Hepatocyte (in vitro differentiated cells): Measurements from ENCODE around the gene OLFM3.

Source experiments
- CTCF ChIP-seq: fragments of 200-600 bp; sonication (generic); IDR thresholded peaks from 2 replicates; pipeline ENCODE4 v1.5.1; 2016; ENCODE audit warnings: antibody characterized with exemption, mild to moderate bottlenecking; ENCODE audit not compliant: poor library complexity
- EZH2 ChIP-seq: fragments of 200-600 bp; sonication (generic); IDR thresholded peaks from 2 replicates; pipeline ENCODE4 v1.6.1; 2016; ENCODE audit warnings: antibody characterized with exemption, mild to moderate bottlenecking, borderline replicate concordance

GRCh38 chr1:101905283-101905835 lies 91.4 kb downstream of the OLFM3 start:
- no peak for TF ChIP-seq CTCF
- TF ChIP-seq EZH2: no peak
